SK-N-MC (cell line): ENCODE data around the gene TSEN15.
A peak's percentile ranks its signal among the peaks of the same experiment; 100 is the strongest.

ENCODE experiments used
- DNase-seq: peaks from one replicate; pipeline ENCODE4 v3.0.0-alpha.2; 2011; ENCODE audit warnings: low read depth, low spot score
- H3K27ac ChIP-seq: fragments of 200-600 bp; sonication (generic); 2 replicates; pipeline ENCODE4 v1.5.1; 2016; ENCODE audit warnings: mixed run types
- H3K36me3 ChIP-seq: fragments of 200-600 bp; sonication (generic); 2 replicates; pipeline ENCODE4 v1.6.1; 2017; ENCODE audit warnings: antibody characterized with exemption, low read length, mixed read lengths; ENCODE audit not compliant: insufficient read depth
- H3K4me3 ChIP-seq: fragments of 200-600 bp; sonication (generic); 2 replicates; pipeline ENCODE4 v1.5.1; 2016
- H3K9ac ChIP-seq: fragments of 200-600 bp; sonication (generic); 2 replicates; pipeline ENCODE4 v1.8.0; 2017; ENCODE audit warnings: mixed run types, mixed read lengths; ENCODE audit not compliant: insufficient read length
- H3K9me3 ChIP-seq: fragments of 200-600 bp; sonication (generic); 2 replicates; pipeline ENCODE4 v1.6.1; 2017; ENCODE audit warnings: low read depth, mild to moderate bottlenecking, antibody characterized with exemption, low read length, moderate library complexity, mixed read lengths
- EZH2 ChIP-seq: fragments of 200-600 bp; sonication (generic); IDR thresholded peaks from one replicate; pipeline ENCODE4 v1.6.1; 2017; ENCODE audit warnings: antibody characterized with exemption
- FOXP2 ChIP-seq: optimal IDR thresholded peaks from 2 replicates; pipeline ENCODE3; 2011; ENCODE audit warnings: mild to moderate bottlenecking, moderate library complexity; ENCODE audit not compliant: insufficient read depth; ENCODE audit errors: extremely low read length, control extremely low read depth
- POLR2AphosphoS5 ChIP-seq: IDR thresholded peaks from 2 replicates; pipeline ENCODE4 v1.6.1; 2012; ENCODE audit warnings: mild to moderate bottlenecking, low read depth, low read length, borderline replicate concordance

TSEN15 gene

GRCh38 chr1:184068354-184068753 lies 16.8 kb downstream of the TSEN15 start:
- 0 out of 2 replicates have a peak, but pooled peaks cover 4% of the 10 kb centered on the region for H3K9me3 ChIP-seq
- peak overlapping the region; percentile 5 for H3K9ac ChIP-seq
- TF ChIP-seq POLR2AphosphoS5, result no peak
- TF ChIP-seq FOXP2, result no peak
- TF ChIP-seq EZH2, result no peak
- H3K4me3 ChIP-seq, result no peak overlapping the region
- no peak for DNase-seq
- peak overlapping the region; percentile 40 for H3K27ac ChIP-seq
- peaks cover 76% of the 10 kb centered on the region for H3K36me3 ChIP-seq

DNA sequence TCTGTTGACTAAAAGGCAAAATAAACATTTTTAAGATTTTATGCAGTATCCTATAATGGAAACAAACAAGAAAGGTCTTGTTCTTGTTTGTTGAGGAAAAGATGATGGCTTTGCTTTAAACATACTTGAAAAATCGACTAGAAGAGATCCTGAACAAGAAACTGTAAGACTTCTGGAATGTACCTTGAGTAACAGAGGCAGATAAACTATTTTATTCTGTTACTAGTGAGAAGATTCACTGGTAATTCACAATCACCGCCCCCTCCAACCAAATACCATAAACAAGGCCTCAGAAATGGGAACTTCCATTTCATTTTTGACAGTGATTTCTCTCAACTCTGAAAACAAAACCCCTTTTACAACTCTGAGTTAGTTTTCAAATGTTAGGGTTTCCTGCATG lies 18.1 kb downstream of the TSEN15 start:
- H3K4me3 ChIP-seq, result no peak overlapping the region
- H3K9ac ChIP-seq, result no peak overlapping the region
- no peak for DNase-seq
- peak overlapping the region; percentile 7; the same call in 1 of the 2 replicates for H3K27ac ChIP-seq
- peaks cover 75% of the 10 kb centered on the region for H3K36me3 ChIP-seq
- TF ChIP-seq POLR2AphosphoS5 (no peak), FOXP2 (no peak), EZH2 (no peak)
- H3K9me3 ChIP-seq, result 0 out of 2 replicates have a peak, but pooled peaks cover 4% of the 10 kb centered on the region

GRCh38 chr1:184072376-184072775 lies 20.8 kb downstream of the TSEN15 start:
- H3K9ac ChIP-seq, result no peak overlapping the region
- H3K9me3 ChIP-seq, result no peaks in the 10 kb centered on the region
- no peak for TF ChIP-seq FOXP2
- no peak for TF ChIP-seq EZH2
- TF ChIP-seq POLR2AphosphoS5, result no peak
- no peak for DNase-seq
- H3K4me3 ChIP-seq, result no peak overlapping the region
- H3K36me3 ChIP-seq, result peaks cover 63% of the 10 kb centered on the region
- H3K27ac ChIP-seq, result no peak overlapping the region

GRCh38 chr1:184074383-184074782 lies 22.9 kb downstream of the TSEN15 start:
- no peak overlapping the region for H3K9ac ChIP-seq
- peak overlapping the region; percentile 89 for H3K27ac ChIP-seq
- peaks cover 62% of the 10 kb centered on the region for H3K36me3 ChIP-seq
- no peak for DNase-seq
- no peak overlapping the region for H3K4me3 ChIP-seq
- H3K9me3 ChIP-seq, result no peaks in the 10 kb centered on the region
- no peak for TF ChIP-seq FOXP2
- TF ChIP-seq EZH2, result no peak
- no peak for TF ChIP-seq POLR2AphosphoS5

DNA sequence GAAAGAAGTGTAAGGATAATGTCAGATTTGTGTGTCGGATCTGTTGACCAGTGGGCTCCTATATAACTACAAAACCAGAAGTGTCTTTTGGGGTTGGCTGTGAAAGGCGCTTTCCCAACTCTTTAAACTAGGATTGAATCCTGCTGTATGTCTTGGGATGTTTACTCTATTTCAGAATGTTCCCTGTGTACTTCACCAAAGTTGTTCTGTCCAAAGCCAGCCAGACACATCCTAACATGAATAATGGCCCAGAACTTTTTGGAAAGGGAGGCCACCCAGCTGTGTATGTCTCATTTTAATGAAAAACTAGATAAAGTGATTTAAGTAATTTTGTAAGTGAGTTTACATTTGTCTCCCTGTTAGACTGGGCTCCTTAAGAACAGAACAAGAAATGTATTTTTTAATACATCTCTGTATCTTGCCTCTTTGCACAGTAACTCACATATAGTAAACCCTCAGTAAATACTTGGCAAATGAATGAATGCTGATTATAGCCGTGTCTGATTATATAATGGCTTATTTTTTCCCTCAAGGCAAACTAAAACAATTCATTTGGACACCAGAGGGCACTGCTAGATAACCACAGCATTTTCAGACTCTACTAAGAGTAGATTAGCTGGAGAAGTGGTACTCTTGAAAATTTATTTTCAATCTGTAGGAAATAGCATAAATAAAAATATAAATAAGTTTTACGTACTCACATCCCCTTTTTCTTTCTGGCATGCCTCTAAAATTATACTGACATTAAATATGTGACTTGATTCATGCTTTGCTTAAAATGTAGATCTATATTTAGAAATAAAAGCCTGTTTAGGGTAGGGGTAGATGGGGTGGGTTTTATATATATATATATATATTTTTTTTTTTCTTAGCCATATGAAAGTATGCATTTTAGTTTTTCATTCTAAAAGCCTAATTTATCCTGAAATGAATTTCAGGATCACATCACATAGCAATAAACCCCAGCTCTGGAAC lies 23.8 kb downstream of the TSEN15 start:
- peaks cover 53% of the 10 kb centered on the region for H3K36me3 ChIP-seq
- peak overlapping the region; percentile 39 for H3K9ac ChIP-seq
- DNase-seq, result peak; percentile 89
- no peaks in the 10 kb centered on the region for H3K9me3 ChIP-seq
- H3K4me3 ChIP-seq, result no peak overlapping the region
- TF ChIP-seq FOXP2 (no peak), EZH2 (no peak), POLR2AphosphoS5 (no peak; the same call in 1 of the 2 replicates)
- peak overlapping the region; percentile 89 for H3K27ac ChIP-seq

- no peak overlapping the region for H3K9ac ChIP-seq
- H3K27ac ChIP-seq, result peak overlapping the region; percentile 90
- H3K4me3 ChIP-seq, result peak overlapping the region; percentile 26; the same call in 1 of the 2 replicates
- TF ChIP-seq POLR2AphosphoS5 (no peak), FOXP2 (no peak), EZH2 (no peak)
- no peaks in the 10 kb centered on the region for H3K9me3 ChIP-seq
- peaks cover 25% of the 10 kb centered on the region for H3K36me3 ChIP-seq
- peak; percentile 44 for DNase-seq
Observed at GRCh38 chr1:184078564-184079249, 27.2 kb downstream of the TSEN15 start.

DNA sequence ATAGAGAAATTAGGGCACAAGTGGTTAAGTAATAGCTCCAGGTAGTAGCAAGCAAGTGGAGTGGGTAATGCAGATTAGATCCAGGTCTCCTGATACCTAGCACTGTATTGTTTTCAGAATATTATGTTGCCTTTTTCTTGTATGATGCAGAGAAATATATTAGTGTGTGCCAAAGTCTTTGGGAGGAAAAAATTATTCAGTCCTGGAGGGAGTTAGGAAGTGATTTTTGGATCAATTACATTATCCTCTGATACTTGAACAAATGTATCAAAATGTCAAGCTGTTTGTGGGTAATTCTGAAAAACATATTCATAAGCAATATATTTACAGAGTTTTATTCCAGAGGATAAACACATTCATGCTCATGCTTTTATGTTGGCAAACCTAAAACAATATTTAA lies 28.8 kb downstream of the TSEN15 start:
- Histone ChIP-seq H3K9ac (no peak overlapping the region), H3K36me3 (peaks cover 20% of the 10 kb centered on the region), H3K9me3 (no peaks in the 10 kb centered on the region), H3K4me3 (no peak overlapping the region), H3K27ac (0 out of 2 replicates have a peak overlapping the region, but pooled peaks have one; percentile 15)
- TF ChIP-seq FOXP2 (no peak), EZH2 (no peak), POLR2AphosphoS5 (no peak)
- no peak for DNase-seq
